Neuron (in vitro differentiated cells): Measurements from ENCODE around the gene VENTX.

Experiments
- H2AFZ ChIP-seq: one replicate; pipeline ENCODE4 v1.6.1; 2013; ENCODE audit warnings: low read depth, mild to moderate bottlenecking, inconsistent platforms, low read length, moderate library complexity
- H3K27me3 ChIP-seq: one replicate; pipeline ENCODE4 v1.6.1; 2013; ENCODE audit warnings: low read length; ENCODE audit not compliant: insufficient read depth
- H3K36me3 ChIP-seq: one replicate; pipeline ENCODE4 v1.6.1; 2013; ENCODE audit warnings: low read length; ENCODE audit not compliant: insufficient read depth
- H3K4me1 ChIP-seq: one replicate; pipeline ENCODE4 v1.6.1; 2013; ENCODE audit warnings: low read length; ENCODE audit not compliant: insufficient read depth
- H3K4me3 ChIP-seq: 2 replicates; pipeline ENCODE4 v1.5.1; 2013; ENCODE audit warnings: mild to moderate bottlenecking, low read length, moderate library complexity
- H3K9me3 ChIP-seq: one replicate; pipeline ENCODE4 v1.6.1; 2013; ENCODE audit warnings: low read length

The VENTX gene

DNA sequence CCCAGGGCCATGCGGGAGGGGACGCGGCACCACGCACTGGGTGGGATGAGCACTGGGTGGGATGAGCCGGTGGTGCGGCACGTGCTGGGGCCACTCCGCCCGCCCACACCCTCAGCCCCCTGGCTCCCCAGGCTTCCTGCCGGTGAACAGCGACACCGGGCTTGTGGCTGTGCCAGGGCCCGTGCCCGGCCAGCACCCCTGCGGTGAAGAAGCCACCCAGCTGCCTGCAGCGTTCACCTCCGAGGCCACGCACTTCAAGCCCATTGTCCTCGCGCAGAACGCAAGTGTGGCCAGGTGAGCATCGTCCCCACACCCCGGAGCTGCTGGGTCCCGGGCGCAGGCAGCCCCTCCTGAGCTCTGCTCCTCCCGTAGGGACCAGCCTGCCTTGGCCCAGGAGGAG is 39.4 kb upstream of the VENTX start:
- no peaks in the 10 kb centered on the region for H3K9me3 ChIP-seq
- H3K4me1 ChIP-seq, result peaks cover 3% of the 10 kb centered on the region
- H3K36me3 ChIP-seq, result no peaks in the 10 kb centered on the region
- no peak overlapping the region for H2AFZ ChIP-seq
- no peak overlapping the region for H3K4me3 ChIP-seq
- H3K27me3 ChIP-seq, result no peaks in the 10 kb centered on the region

DNA sequence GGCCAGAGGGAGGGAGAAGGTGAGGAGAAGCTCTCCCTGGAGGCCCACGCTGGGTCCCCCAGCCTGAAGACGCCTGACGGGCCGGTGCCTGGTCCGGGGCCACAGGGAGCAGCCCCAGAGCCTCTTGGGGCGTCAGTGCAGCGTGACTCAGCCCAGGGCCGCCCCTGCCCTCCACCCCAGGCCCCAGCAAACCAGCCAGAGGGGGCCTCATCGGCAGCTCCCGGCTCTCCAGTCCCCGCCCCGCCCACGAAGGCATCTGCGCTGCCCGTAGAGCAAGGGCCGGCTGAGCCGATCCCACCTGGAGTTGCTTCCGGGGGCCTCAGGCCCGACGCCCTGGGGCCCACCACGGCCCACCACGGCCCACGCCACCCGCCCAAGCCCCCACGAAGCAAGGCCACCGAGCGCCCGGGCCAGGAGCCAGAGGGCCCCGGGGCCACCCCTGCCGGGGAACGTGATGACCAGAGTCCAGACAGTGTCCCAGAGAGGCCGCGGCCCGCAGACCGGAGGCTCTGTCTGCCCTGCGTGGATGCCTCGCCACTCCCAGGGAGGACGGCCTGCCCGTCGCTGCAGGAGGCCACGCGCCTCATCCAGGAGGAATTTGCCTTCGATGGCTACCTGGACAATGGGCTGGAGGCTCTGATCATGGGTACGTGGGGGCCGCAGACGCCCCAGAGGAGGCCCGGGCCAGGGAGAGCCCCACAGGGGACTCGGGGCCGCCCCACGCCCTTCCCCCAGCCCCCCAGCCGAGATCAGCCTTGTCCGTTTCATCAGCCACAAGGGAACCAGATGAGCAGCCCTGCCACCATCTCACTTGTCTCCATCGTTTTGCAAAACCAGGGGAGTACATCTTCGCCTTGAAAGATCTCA is 38.8 kb upstream of the VENTX start:
- Histone ChIP-seq H3K9me3 (no peaks in the 10 kb centered on the region), H3K4me3 (no peak overlapping the region), H3K4me1 (peaks cover 3% of the 10 kb centered on the region), H3K27me3 (no peaks in the 10 kb centered on the region), H2AFZ (no peak overlapping the region), H3K36me3 (no peaks in the 10 kb centered on the region)

DNA sequence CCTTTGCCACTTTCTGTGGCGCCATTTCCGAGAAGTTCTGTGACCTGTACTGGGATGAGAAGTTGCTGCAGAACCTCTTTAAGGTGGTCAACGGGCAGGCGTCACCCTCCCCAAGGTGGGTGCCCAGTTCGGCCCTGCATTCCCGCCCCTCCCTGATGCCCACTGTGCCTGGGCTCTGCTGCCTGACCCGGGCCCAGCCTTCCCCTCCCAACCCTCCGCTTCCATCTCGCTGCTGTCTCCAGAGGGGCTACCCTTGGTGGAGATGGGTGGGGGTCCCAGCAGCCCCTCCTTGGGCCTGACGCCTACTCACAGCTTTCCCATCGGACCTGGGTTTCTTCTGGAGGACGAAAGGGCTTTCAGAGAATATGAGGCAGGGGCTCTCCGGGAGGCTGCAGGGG is 38.2 kb upstream of the VENTX start:
- Histone ChIP-seq H3K9me3 (no peaks in the 10 kb centered on the region), H3K36me3 (no peaks in the 10 kb centered on the region), H3K4me3 (no peak overlapping the region), H3K27me3 (no peaks in the 10 kb centered on the region), H3K4me1 (peaks cover 3% of the 10 kb centered on the region), H2AFZ (no peak overlapping the region)

DNA sequence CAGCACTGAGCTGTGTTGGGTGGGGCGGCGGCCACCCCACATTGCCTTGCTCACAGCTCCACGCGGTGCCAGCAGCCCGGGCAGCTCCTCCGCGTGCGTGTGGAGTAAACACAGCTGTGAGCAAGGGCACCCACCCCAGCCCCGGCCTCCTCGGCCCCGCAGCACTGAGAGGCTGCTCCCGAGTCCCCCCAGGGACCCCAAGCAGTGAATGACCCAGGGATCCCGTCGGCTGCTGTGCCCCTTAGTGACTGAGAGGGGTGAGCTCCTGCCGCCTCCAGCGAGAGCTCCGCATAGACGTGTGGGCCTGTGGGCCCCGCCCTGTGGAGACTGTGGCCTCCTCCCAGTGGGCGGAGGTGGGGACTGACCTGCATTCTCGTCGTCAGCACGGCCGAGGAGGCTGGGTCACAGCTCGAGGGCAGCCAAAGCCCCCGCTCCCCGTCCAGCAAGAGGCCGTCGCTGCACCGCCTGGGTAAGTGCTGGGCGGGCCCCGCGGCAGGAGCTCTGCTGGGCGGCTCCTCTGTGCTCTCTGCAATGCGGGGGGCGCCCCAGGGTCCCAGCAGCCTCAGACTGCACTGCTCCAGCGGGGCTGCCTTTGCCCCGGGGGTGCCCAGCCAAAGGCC is 37.6 kb upstream of the VENTX start:
- no peaks in the 10 kb centered on the region for H3K36me3 ChIP-seq

DNA sequence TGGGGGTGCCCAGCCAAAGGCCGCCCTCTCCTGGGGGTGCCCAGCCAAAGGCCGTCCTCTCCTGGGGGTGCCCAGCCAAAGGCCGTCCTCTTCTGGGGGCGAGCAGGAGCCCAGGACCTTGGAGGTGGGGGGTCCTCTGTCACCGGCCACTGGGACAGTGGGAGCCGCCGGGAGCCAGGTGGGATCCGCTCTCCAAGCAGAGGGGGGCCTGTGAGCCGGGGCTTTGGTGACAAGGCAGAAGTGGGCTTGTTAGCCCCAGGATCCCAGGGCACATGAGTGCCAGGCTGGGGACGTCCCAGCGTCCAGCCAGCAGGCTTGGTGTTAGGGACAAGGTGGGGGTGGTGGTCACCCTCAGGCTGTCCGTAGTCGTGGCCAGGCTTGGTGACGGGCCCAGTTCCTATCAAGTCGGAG is 37.0 kb upstream of the VENTX start:
- Histone ChIP-seq H3K4me1 (peaks cover 3% of the 10 kb centered on the region), H2AFZ (no peak overlapping the region), H3K9me3 (no peaks in the 10 kb centered on the region), H3K27me3 (no peaks in the 10 kb centered on the region), H3K4me3 (no peak overlapping the region), H3K36me3 (no peaks in the 10 kb centered on the region)

More for the DNA sequence above, 37.6 kb upstream of the VENTX start:
- H3K9me3 ChIP-seq, result no peaks in the 10 kb centered on the region
- no peaks in the 10 kb centered on the region for H3K27me3 ChIP-seq
- no peak overlapping the region for H2AFZ ChIP-seq
- peaks cover 3% of the 10 kb centered on the region for H3K4me1 ChIP-seq
- H3K4me3 ChIP-seq, result no peak overlapping the region

DNA sequence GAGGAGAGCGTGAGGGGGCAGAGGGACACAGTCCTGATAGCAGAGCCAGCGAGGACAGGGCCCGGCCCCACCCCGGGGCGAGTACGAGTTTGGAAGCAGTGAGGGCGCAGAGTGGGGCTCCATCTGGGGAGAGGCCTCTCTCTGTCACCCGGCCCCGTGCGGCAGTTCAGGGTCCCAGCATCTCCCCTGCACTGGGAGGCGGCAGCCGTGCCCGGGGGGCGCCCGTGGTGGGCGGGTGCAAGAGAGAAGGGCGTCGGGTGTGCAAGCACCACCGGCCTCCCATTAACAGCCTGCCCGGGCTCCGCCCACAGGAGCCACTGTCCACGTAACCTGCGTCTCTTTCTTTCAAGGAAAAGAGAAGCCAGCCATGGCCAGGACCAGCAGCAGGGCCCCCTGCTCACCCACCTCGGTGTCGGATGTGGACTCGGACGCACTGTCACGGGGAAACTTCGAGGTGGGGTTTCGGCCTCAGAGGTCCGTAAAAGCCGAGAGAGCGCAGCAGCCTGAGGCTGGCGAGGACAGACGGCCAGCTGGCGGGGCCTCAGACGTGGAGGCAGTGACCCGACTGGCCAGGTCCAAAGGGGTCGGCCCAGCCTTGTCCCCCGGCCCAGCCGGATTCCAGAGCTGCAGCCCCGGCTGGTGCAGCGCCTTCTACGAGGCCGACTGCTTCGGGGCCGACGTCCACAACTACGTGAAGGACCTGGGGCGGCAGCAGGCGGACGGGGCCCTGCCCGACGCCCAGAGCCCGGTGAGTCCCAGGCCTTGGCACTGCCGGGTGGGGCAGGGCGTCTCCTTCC is 36.3 kb upstream of the VENTX start:
- Histone ChIP-seq H3K36me3 (no peaks in the 10 kb centered on the region), H3K9me3 (no peaks in the 10 kb centered on the region), H3K4me3 (no peak overlapping the region), H3K27me3 (no peaks in the 10 kb centered on the region), H3K4me1 (peaks cover 3% of the 10 kb centered on the region), H2AFZ (no peak overlapping the region)

DNA sequence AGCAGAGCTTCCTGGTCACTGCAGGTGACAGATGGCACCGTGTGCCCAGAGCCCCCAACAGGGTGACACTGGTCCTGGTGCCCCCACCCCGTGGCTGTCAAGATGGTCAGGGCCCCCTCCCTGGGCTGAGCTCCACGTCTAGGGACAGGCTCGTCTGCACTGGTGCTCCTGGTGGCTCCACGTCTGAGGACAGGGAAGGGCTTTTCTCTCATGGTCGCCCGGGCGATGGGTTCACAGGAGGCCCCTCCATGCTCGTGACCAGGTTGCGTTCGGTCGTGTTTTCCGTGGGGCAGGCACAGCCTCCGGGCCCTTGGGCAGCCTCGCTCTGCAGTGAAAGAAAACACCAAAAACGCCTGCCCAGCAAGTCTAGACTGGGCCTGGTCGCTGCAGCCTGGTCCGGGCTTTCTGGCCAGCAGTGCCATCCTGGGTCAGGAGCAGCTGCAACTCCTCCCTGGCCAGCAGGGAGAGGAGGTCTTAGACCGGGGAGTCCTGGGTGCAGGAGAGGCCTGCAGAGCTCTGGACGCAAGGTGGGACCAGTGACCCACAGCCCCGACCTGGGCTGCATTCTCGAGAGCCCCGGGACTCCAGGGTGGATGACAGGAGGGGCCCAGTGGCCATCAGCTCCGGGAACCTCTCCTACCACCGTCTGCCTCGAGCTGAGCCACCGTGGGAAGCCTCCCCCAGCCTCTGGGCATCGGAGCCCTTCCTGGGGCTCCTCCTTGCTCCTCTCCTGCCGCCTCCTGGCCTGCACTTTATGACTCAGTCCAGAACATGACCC is 35.5 kb upstream of the VENTX start:
- Histone ChIP-seq H3K36me3 (no peaks in the 10 kb centered on the region), H3K4me1 (peaks cover 3% of the 10 kb centered on the region), H2AFZ (no peak overlapping the region), H3K9me3 (no peaks in the 10 kb centered on the region), H3K4me3 (no peak overlapping the region), H3K27me3 (no peaks in the 10 kb centered on the region)

DNA sequence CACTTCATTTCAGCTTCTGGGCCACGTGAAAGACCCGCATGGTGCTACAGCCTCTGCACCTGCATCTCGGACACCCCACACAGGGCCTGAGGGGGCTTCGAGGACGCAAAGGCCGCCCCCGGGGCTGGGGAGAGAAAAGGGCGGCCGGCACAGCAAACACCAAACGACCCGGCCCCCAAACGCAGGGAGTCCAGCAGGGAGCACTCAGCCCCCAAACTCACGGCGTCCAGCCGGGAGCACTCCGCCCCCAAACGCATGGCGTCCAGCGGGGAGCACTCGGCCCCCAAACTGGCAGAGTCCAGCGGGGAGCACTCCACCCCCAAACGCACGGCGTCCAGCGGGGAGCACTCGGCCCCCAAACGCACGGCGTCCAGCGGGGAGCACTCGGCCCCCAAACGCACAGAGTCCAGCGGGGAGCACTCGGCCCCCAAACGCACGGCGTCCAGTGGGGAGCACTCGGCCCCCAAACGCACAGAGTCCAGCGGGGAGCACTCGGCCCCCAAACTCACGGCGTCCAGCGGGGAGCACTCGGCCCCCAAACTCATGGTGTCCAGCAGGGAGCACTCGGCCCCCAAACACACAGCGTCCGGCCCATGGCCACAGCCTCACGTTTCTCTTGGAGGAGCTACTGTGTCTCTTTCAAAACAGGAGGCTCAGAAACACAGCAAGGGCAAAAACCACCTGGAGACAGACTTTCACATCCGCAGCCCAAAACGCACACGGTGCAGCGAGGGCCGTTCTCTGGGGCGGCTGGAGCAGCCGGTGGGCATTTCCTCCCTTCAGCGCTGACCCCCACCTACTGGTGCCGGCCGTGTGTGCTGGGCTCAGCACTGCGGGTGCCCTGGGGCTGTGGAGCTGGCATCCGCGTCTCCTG is 34.6 kb upstream of the VENTX start:
- Histone ChIP-seq H3K4me1 (peaks cover 3% of the 10 kb centered on the region), H2AFZ (no peak overlapping the region), H3K27me3 (no peaks in the 10 kb centered on the region), H3K9me3 (no peaks in the 10 kb centered on the region), H3K36me3 (no peaks in the 10 kb centered on the region), H3K4me3 (no peak overlapping the region)

DNA sequence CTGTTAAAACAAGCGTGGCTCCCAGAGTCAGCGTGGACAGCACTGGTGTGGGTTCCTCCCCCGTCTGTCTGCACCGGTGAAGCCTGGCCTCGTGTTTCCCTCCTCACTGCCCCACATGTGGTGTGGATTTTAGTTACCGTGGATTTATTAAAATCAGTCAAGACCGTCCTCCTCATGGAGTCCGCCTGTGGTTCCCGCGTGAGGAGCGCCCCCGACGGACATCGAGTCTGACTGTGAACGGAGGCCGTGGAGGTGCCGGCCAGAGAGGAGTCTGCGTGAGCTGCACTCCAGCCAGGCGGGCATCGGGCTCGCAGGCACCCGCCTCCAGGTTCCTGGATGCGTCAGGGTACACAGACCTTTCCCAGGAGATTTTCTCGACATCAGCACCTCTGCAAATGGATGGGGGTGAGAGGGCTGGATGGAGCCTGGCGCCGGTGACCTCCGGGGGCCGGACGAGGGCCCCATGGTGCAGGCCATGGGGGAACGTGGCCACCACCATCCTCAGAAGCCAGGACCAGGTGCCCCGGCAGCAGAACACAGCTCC is 33.9 kb upstream of the VENTX start:
- Histone ChIP-seq H3K9me3 (no peaks in the 10 kb centered on the region), H3K36me3 (no peaks in the 10 kb centered on the region), H3K4me1 (peaks cover 3% of the 10 kb centered on the region), H3K4me3 (no peak overlapping the region), H3K27me3 (no peaks in the 10 kb centered on the region), H2AFZ (no peak overlapping the region)

DNA sequence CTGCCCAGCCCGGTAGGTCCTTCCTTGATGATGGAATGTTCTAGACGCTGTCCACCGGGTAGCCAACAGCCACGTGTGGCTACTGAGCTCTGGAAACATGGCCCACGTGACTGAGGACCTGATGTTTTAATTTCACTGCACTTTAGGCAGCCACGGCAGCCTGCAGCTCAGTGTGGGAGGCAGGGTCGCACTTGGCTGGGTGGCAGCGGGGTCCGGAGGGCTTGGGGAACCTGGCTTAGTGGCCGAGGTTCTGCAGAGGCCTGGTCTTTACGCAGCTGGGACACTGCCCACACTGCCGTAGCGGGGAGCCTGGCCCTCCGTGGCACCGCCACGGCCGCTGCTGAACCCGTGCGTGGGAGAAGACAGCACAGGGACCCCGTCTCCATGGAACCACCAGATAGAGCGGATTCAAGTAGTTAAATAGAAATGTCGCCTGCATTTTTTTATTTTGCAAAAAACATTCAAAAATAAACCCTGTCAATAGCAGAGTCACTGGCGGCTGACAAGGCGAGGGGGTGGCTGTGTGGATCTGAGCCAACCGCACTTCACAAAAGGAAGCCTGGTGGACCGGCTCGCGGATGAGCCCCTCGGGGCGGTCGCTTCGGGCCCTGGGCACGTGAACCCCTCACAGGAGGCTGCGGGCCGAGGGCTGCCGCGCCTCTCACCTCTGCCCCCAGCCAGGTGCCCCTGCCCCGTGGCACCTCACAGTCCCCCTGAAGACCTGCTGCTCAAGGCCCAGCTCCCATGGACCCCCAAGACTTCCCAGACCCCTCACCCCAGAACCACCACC is 33.2 kb upstream of the VENTX start:
- Histone ChIP-seq H3K9me3 (no peaks in the 10 kb centered on the region), H3K27me3 (no peaks in the 10 kb centered on the region), H3K4me1 (peaks cover 3% of the 10 kb centered on the region), H3K36me3 (no peaks in the 10 kb centered on the region), H2AFZ (no peak overlapping the region), H3K4me3 (no peak overlapping the region)

DNA sequence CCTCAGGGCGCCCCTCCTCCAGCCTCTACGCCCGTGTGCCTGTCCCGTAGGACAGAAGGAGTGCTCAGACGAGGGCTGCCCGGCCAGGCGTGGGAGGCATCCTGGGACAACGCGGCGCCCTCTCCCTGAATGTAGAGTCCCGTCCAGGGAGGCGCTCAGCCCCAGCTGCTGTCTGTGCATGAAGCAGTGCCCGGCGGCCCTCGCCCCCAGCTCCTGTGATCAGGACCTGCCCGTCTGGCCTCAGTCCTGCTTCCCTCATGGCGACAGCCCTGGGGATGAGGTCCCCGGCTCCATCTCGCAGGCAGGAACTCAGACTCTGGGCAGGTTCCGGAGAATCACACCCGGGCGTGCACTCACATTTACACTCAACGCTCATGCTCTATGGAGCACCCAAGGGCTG is 32.5 kb upstream of the VENTX start:
- H3K4me3 ChIP-seq, result no peak overlapping the region
- no peaks in the 10 kb centered on the region for H3K27me3 ChIP-seq
- H3K4me1 ChIP-seq, result peaks cover 2% of the 10 kb centered on the region
- H3K36me3 ChIP-seq, result no peaks in the 10 kb centered on the region
- no peaks in the 10 kb centered on the region for H3K9me3 ChIP-seq
- no peak overlapping the region for H2AFZ ChIP-seq
